ENCODE measurements around the gene POU2F2.

The POU2F2 gene

GRCh38 chr19:42154471-42155323, 22.5 kb upstream of the POU2F2 start:
- DNase-seq = no peak

- DNase-seq = no peak
Observed at GRCh38 chr19:42153672-42154433, 21.6 kb upstream of the POU2F2 start.

DNA sequence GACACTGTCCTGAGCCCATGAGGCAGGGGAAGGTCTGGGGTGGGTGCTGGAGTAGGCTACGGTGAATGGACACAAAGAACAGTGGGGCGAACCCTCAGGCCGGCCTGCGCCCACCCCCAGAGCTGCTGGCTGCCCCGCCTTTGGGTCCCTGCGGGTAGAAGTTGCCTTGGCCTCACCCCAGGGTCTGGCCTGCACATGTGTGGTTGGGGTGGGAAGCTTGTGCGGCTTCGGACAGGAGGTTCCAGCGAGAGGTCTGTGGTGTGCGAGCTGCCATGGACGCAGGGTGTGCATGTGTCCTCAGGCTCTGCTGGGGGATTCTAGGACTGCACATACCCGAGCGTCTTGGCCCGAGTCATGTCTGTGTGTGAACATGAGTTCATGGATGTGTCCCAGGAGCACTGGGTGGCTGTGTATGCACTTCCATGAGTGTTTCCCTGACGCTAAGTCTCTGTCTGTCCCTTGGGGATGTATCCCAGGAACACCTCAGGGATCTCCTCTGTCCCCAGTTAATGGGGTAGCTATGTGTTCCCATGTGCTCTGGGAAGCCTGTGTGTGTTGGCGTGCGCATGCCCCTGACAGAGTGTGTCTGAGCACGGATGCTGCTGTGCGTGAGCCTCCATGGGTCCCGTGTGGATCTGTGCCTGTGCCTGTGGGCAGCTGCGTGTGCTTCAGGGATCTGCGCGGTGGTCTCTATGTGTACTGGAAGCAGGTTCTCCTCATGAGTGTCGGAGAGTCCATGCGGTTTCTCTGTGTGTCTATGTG, 20.8 kb upstream of the POU2F2 start:
- no peak for DNase-seq

DNA sequence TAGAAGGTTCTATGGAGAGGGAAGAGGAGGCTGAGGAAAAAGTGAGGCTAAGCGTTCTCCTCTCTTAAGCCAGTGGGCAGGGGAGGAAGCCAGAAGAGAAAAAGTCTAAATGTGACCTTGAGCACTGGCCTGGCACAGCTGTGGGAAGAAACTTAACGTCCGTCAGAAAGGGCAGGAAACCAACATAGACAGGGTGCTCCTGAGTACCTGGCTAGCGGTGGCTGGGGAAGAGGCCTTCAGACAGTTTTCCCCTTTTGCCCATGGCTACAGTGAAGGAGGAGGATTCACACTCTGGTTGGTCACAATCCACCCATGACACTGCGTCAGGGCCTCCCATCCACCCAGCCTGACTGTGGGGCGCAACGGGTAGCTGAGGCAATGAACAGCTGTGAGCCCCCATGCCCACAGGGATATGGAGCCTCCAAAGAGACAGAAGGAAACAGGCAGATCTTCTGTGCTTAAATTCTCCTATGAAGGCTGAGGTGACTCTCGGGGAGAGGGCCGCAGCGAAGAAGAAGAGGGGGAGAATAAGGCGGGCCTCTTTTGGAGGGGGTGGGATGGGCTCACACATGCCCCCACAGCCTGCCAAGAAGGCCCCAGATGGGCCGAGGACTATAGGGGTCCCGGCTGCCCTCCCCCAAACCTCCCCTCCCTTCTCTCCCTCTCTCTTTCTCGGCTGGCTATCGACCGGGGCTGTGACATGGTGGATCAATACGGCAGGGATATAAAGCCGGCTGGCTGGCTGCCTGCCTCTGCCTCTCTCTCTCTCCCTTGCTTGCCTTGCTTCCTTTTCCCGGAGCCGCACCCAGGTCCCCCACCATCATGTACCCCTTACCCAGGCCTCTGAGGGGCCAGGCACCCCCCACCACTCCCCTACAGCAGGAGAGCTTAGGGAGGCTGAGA, 19.8 kb upstream of the POU2F2 start:
- DNase-seq = no peak

- DNase-seq = no peak
Observed at GRCh38 chr19:42150911-42151361, 18.7 kb upstream of the POU2F2 start.

DNA sequence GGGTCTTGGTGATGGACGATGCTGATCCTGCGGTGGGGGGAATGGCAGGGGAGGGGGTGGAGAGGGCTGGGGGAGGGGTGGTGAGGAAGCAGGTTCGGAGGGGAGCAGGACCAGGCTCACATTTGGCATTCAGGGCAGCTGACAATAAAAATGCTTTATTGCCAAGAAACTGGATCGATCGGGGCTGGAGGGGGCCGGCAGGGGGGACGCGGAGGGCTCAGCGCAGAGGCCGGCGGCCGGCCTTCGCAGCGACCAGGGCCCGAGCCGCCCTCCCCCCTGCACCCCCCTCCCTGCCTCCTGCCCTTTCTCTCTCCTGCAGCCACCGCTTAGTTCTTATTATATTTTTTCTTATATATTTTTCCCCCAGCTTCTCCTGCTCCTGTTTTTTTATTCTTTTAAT, 18.1 kb upstream of the POU2F2 start:
- DNase-seq = no peak

DNA sequence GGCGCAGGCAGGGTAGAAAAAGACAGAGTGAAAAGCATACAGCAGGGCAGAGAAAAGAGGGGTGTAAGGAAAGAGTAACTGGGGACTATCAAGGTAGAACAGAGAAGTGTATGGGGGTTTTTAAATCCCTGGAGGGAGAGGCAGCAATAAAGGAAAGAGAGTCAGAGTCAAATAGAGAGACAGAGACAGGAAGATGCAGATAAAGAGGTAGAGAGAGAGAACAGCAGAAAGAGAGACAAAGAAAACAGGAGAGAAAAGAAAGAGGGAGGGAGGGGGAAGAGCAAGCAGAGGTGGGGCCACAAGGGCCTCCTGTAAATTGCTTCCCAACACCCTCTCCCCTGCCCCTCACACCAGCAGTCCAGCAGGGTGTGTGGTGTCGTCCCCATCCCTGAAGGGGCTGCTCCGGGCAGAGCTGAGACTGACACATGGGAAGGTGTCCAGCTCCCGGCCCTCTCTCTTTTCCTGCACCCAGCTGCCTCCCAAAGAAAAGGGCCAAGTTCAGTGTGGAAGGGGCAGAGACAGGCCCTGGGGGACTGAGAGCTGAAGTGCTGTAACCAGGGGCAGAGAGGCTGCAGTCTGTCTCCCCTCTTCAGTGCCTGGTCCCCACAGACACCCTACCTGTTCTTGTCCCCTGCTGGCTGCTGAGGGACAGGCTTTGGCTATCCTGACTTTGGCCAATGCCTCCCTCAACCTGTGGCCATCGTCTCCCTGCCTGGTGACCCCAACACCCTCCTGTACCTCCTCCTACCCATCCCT, 17.4 kb upstream of the POU2F2 start:
- no peak for DNase-seq

DNA sequence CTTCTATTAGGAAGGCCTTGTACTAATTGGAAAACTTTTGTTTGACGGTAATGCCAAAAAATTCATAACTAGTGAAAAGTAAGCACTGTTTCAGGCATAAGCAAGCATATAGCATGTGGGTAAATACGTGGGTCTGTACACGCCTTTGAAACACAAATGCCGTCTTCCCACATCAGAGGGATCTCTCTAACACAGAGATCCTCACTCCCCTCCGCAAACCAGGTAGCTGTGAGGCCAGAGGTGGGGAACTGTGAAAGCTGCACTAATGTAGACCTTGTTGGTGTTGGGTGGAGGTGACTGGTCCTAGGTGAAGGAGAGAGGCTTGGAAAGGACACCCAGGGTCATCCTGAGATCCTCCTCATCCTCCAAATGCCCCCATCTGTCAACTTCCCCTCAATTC, 16.0 kb upstream of the POU2F2 start:
- no peak for DNase-seq

- no peak for DNase-seq
Observed at GRCh38 chr19:42143341-42144234, 11.3 kb upstream of the POU2F2 start.

- DNase-seq = no peak
Observed at GRCh38 chr19:42140125-42140754, 8.0 kb upstream of the POU2F2 start.

DNA sequence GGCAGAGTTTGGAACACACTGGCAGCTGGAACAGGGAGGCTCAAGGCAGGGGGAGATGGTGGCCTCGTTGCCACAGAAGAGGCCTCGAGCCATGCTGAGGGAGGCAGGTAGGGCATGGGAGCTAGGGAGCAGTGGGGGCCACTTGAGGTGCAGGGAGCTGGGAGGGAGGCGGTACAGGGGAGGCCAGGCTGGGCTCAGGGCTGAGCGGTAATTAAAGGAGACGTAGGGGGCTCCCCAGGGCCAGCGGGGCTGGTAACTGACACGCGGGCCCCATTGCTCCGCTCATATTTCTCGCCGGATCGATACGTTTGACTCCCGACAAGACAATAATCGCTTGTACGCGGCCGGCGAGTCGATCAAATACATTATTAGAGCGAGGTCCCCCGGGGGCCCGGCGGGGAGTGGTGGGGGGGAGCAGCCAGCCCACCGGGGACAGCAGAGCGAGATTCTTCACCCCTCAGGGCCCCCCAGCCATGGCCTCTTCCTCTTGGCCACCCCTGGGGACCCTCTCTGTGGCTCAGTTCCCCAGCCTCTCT, 2.4 kb upstream of the POU2F2 start:
- no peak for DNase-seq

GRCh38 chr19:42132851-42133528, 744 bp upstream of the POU2F2 start:
- DNase-seq = peak; percentile 86

DNA sequence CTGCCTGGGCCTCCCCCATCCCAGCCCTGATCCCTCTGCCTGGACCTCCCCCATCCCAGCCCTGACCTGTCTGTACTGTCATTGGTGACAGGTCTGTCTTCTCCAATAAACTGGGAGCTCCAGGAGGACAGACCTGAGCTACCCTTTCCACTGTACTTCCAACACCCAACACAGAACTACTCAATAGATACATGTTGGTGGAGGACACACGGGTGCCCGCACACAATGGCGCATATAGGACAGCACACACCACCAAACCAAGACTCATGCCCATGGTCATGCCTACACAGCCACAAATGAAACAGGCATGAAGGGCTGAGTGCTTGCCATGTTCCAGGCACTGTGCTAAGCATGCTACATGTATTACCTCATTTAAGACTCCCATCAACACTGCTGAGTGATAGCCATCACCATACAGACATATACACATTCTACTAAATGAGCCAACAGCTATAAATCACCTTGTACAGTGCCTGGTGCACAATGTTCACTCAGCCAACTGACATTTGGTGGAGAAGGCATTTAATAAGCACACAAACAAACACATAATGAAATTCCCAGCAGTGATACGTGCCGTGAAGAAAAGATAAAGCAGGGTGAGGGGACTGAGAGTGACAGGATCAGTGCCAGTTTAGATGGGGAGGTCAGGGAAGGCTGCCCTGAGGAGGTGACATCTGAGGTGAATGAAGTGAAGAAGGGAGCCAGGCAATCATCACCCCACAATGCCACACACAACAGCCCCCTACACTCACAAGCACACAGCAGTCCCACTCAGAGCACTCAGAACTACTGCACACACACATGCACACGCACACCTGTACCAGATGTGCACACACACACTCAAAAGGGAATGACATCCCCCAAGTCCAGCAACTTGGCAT, 857 bp downstream of the POU2F2 start:
- peak; percentile 18 for DNase-seq

DNA sequence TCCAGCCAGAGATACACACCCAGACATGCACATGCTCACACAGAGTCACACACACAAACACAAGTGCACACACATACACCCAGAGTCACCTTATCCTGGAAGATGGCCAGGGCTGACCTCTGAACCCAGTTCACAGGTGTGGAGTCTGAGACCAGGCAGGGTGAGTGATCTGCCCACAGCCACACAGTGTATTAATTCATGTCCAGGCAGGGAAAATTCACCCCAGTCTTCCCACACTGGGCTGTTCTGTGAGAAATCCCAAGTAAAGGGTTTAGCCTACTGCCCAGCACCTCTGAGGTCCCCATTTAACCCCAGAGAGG, 2.0 kb downstream of the POU2F2 start:
- DNase-seq = no peak

DNA sequence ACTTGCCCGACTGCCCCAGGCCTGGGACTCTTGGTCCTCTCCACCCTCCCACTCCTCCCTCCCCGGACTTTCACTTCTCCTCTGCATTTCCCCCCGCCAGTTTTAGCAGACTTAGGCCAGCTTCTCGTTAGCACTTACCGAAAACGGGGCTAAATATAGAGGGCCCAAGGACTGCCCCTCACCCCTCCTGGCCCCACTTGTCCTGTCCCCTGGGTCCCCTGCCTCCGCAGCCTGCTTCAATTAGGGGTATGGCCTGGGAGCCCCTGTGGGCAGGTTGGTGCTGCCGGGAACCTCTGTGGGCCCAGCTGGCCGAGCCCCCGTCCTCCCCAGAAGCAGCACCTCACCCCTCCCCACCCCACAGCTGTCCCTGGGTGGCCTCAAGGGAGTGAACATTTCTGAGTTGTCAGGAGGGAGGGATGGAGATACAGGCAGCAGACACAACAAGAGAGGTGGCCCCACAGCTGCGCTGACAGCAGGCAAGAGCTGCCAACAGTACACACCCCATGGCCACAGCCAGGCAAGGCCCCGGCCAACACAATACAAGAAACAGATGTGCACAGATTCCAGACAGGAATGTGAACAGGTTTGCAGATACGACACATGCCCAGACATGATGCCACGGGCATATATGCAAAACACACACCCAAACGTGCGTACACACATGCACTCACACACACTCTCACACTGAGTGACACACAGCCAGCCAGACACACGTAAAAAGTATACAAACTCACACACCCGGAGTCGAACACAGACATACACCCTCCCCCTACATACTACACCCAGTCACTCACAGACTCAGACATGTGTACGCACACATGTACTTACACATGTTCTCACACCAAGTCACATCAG, 2.6 kb downstream of the POU2F2 start:
- DNase-seq = no peak

DNA sequence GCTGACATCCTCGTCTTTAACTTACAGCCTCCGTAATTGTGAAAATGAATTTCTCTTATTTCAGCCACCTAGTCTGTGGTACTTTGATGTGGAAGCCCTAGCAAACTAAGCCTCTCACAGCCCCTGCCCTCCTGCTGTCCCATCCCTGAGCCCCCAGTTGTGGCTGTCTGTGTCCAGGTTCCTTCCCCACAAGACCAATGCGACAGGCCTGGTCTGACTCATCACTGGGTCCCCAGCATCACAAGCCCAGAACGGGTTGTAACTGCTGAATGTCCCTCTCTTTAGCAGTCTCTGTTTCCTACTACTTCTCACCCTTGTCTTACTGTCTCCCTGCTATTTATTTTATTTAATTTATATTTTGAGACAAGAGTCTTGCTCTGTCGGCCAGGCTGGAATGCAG, 5.7 kb downstream of the POU2F2 start:
- DNase-seq = no peak

- DNase-seq = no peak
Observed at GRCh38 chr19:42125536-42125935, 6.7 kb downstream of the POU2F2 start.
